Posterior vena cava (tissue), 2 donors: ENCODE results near the gene CRMP1. TPM values are rescaled to one million over a fixed set of nuclear protein-coding genes. Genes with fewer than 3 reads are reported as not detected.

Experiments used
- DNase-seq: peaks from one replicate; pipeline ENCODE4 v3.0.0-alpha.2; 2020; ENCODE audit warnings: low spot score
- intact Hi-C, 2 donors: fragments of 100-400 bp; cut with DNase I; formaldehyde crosslinking; loops; one replicate each; pipeline versions ENCODE4 v1.14.1 to v1.14.2; 2022 to 2023
- microRNA-seq, 2 donors: library from miRNA; unstranded; fragments of <30 nt; microRNA quantifications; one replicate each; pipeline ENCODE4 v1.2.0, GENCODE V29; 2020 to 2021; ENCODE audit warnings: borderline microRNAs expressed in 2 of 2
- total RNA-seq, 2 donors: library from RNA; stranded (reverse); fragmentation: NEBNext Ultra II Directional; extraction: Animal tissue kit (Norgen Biotek cat#: 25700); gene quantifications; one replicate each; pipeline ENCODE4 v1.2.1, GENCODE V29; 2021
- donor health status: DM: yes; HTN: yes; CAD: no.
- donor health status: DM: yes; HTN: yes; CAD: no.

Gene CRMP1
- total RNA-seq, 2 donors from 2014 or later: 0.81 to 2.0 TPM

- intact Hi-C loops: loop anchor here in 1 of 2 donors (10.0 kb wide), 1 partner anchor 81 kb away; the partner anchor contains the start of gene EVC2
- peak; percentile 19 for DNase-seq
These were observed 106.8 kb downstream of the CRMP1 start for GRCh38 chr4:5785806-5786680.

DNA sequence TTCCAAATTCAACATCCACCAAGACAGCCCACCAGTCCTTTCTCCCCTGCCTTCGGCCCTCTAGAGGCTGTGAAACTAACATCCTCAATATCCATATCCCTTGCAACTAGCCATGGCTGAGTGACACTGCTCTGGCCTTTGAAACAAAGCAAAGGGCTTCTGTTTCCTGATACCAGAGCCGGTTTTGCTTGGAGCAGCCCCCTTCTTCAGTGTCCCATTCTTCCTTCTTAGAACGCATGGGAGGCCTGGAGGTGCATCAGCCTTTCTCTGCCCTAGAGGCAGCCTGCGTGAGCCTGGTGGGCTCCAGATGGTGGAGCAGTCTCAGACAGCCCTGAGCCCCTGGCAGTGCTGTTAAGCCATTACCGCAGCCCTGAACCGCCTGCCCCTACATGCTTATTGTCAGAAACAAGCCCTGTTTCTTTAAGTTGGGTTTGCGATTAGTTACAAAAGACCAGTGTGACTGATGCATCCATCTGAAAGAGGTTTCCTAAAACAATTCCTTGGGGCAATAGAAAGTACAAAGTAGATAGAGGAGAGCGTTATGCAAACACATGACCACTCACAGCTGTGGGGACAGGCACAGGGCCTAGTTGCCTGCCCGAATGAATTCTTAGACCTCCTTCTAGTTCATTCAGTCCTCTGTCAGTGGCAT, 107.8 kb downstream of the CRMP1 start:
- peak; percentile 53 for DNase-seq
- intact Hi-C loops: loop anchor here in 1 of 2 donors (10.0 kb wide), 1 partner anchor 80 kb away; the partner anchor contains the start of gene EVC2

- intact Hi-C loops: loop anchor here in 1 of 2 donors (10.0 kb wide), 1 partner anchor 79 kb away; the partner anchor contains the start of gene EVC2
- DNase-seq: no peak
These were observed 108.9 kb downstream of the CRMP1 start for GRCh38 chr4:5784021-5784420.

DNA sequence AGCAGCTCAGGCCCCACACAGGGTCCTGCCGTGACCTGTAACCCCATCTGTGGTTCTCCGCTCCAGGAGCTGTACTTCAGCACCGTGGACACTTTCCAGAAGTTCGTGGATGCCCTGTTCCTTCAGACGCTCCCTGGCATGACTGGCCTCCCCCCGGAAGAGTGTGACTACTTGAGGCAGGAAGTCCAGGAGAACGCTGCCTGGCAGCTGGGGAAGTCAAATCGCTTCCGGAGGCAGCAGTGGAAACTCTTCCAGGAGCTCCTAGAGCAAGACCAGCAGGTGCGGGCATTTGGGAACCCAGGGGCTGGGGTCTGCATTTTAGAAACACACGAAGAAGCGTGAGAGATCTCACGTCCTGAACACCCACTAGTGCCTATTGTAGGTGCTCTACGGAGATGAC, 109.4 kb downstream of the CRMP1 start:
- intact Hi-C loops: loop anchor here in 1 of 2 donors (10.0 kb wide), 1 partner anchor 79 kb away; the partner anchor contains the start of gene EVC2
- DNase-seq: peak; percentile 69

GRCh38 chr4:5782829-5783476, 109.9 kb downstream of the CRMP1 start:
- DNase-seq: no peak
- intact Hi-C loops: loop anchor here in 1 of 2 donors (10.0 kb wide), 1 partner anchor 78 kb away; the partner anchor contains the start of gene EVC2

DNA sequence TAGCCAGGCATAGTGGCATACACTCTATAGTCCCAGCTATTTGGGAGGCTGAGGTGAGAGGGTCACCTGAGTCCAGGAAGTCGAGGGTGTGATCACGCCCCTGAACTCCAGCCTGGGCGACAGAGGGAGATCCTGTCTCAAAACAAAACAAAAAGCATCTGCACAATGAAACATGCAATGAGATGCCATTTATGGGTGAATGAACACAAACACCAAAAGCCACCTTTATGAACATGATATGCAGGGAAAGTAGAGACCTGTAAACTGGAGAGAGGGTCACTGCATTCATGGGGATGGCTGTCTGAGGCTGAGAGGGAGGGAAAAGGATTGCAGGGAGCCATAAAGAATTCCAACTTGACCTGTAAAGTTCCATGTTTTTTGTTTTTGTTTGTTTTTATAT, 111.2 kb downstream of the CRMP1 start:
- no peak for DNase-seq
- intact Hi-C loops: loop anchor here in 1 of 2 donors (10.0 kb wide), 1 partner anchor 77 kb away; the partner anchor contains the start of gene EVC2

- intact Hi-C loops: loop anchor here in 1 of 2 donors (10.0 kb wide), 1 partner anchor 76 kb away; the partner anchor contains the start of gene EVC2
- peak; percentile 20 for DNase-seq
These were observed 111.9 kb downstream of the CRMP1 start for GRCh38 chr4:5780831-5781480.

DNA sequence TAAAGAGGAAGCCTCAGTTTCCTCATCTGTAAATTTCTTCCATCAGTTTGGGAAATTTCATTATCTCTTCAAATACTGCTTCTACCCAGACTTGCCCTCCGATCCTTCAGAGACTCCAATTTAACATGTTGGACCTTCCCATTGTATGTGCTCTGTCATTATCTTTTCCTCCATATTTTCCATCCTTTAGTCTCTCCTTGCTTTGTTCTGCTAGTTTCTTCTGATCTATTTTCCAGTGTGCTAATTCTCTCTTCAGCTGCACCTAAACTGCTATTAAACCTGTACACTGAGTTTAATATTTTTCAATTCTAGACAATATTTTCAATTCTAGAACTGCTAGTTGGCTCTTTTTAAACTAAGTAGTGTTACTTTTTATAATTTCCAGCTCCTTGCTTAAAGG, 116.4 kb downstream of the CRMP1 start:
- DNase-seq: no peak
- intact Hi-C loops: no loop called here

DNA sequence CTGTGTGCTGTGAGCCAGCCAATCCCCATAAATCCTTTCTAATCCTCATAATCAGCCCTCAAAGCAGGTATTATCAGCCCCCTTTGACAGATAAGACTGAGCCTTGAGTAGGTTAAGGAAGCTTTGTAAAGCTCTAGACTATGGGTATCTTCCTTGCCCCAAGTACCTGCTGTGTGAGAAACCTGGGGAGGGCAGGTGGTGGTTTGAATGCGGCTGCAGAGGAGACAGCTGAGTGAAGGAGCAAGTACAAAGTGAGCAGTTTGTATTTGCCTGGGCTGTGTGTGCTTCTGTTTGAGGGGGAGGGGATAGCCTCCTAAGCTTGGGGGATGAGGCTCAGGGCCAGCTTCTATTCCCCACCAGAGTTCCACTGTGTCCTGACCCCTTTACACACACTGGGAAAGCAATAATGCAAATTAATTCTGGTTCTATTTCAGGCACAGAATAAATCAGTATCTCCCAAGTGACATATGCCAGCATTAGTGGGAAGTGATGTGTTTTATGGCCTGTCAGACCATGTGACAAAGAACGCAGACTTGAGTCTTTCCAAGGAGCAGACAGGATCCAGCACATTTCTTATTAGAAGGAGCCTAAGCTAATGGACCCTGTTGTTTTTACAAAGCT, 118.4 kb downstream of the CRMP1 start:
- no peak for DNase-seq

DNA sequence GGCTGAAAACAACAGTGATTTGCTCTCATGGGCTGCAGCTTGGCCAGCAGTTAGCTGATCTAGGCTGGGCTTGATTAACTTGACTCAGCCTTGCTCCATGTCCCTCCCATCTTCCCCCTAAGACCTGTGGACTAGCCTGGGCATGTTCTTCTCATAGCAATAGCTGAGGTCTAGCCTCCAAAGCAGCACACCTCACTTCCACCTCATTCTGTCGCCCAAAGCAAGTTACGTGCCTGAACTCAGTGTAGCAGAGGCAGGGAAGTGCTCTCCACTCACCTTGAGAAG, 119.7 kb downstream of the CRMP1 start:
- no peak for DNase-seq
- intact Hi-C loops: no loop called here

More for the DNA sequence above, 118.4 kb downstream of the CRMP1 start:
- intact Hi-C loops: no loop called here

- intact Hi-C loops: no loop called here
- DNase-seq: peak; percentile 56
These were observed 120.2 kb downstream of the CRMP1 start for GRCh38 chr4:5772528-5773270.

Small RNAs within 50 kb of the gene (microRNA-seq; reads per million reads assigned to microRNA genes)
- gene MIR378D1: 0.32 to 0.52 reads per million in 2 donors

Other genes starting within 250 kb of the CRMP1 start
- 1 to 10 TPM; 7.0 to 7.1 TPM for gene EVC2, start 184.5 kb downstream of the CRMP1 start, total RNA-seq
- 10 to 100 TPM; 25.6 to 31.7 TPM for gene EVC, start 181.9 kb downstream of the CRMP1 start, total RNA-seq
- gene C4orf50, start 125.3 kb upstream of the CRMP1 start, total RNA-seq: not detected